ENCODE data around the gene DUOX1. TPM values are rescaled to one million over a fixed set of nuclear protein-coding genes. Genes with fewer than 3 reads are reported as not detected.

DUOX1 gene
- total and polyA plus RNA-seq, 7 donors, result under 0.01 to 1.7 (median 0.79) TPM; not detected in 3

GRCh38 chr15:45149060-45149459 lies 19.3 kb downstream of the DUOX1 start:
- no peaks in the 10 kb centered on the region for H3K9me3 ChIP-seq
- TF ChIP-seq POLR2AphosphoS5 (IDR thresholded peaks at IDR 0.05) (no peak), POLR2A (IDR thresholded peaks at IDR 0.05) (no peak), EP300 (IDR thresholded peaks at IDR 0.05) (no peak)
- TF ChIP-seq, protein P1, sequence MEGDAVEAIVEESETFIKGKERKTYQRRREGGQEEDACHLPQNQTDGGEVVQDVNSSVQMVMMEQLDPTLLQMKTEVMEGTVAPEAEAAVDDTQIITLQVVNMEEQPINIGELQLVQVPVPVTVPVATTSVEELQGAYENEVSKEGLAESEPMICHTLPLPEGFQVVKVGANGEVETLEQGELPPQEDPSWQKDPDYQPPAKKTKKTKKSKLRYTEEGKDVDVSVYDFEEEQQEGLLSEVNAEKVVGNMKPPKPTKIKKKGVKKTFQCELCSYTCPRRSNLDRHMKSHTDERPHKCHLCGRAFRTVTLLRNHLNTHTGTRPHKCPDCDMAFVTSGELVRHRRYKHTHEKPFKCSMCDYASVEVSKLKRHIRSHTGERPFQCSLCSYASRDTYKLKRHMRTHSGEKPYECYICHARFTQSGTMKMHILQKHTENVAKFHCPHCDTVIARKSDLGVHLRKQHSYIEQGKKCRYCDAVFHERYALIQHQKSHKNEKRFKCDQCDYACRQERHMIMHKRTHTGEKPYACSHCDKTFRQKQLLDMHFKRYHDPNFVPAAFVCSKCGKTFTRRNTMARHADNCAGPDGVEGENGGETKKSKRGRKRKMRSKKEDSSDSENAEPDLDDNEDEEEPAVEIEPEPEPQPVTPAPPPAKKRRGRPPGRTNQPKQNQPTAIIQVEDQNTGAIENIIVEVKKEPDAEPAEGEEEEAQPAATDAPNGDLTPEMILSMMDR (IDR thresholded peaks at IDR 0.05), result no peak
- no peak overlapping the region for H3K4me3 ChIP-seq
- no peak for DNase-seq
- intact Hi-C loops (cut with DNase I), result no loop called here
- H3K27me3 ChIP-seq, result no peaks in the 10 kb centered on the region
- H3K36me3 ChIP-seq, result peaks cover 0 to 7% (median 0%) of the 10 kb centered on the region in 4 donors
- H3K27ac ChIP-seq, result no peak overlapping the region
- no peaks in the 10 kb centered on the region for H3K4me1 ChIP-seq
- 77 to 78% methylated on average over 1 of the region's 1 CpG for WGBS, 2 donors

DNA sequence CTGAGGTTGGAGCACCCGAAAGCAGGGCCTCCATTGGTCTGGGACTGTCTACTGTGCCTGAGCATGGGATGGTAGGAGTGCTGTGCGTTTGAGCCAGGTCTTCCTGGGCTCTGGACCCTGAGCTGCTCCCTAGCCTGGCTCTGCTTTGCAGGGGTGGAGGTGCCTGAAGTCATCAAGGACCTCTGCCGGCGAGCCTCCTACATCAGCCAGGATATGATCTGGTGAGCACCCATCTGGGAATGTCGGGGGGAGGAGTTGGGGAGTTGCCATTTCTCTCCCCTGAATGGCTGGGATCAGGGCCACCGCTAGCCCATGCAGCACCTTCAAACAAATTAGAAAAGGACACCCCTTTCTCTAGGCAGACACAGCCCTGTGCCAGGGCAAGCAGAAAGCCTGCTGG lies 20.7 kb downstream of the DUOX1 start:
- H3K4me1 ChIP-seq, result no peaks in the 10 kb centered on the region
- H3K27me3 ChIP-seq, result no peaks in the 10 kb centered on the region
- no peak overlapping the region for H3K27ac ChIP-seq
- no peak for DNase-seq
- H3K9me3 ChIP-seq, result no peaks in the 10 kb centered on the region
- 89 to 92% methylated on average over 6 of the region's 6 CpGs for WGBS, 2 donors
- no peak overlapping the region for H3K4me3 ChIP-seq
- intact Hi-C loops (cut with DNase I), result no loop called here
- TF ChIP-seq POLR2AphosphoS5 (IDR thresholded peaks at IDR 0.05) (no peak), POLR2A (IDR thresholded peaks at IDR 0.05) (no peak), EP300 (IDR thresholded peaks at IDR 0.05) (no peak)
- H3K36me3 ChIP-seq, result peaks cover 0 to 7% (median 0%) of the 10 kb centered on the region in 4 donors

DNA sequence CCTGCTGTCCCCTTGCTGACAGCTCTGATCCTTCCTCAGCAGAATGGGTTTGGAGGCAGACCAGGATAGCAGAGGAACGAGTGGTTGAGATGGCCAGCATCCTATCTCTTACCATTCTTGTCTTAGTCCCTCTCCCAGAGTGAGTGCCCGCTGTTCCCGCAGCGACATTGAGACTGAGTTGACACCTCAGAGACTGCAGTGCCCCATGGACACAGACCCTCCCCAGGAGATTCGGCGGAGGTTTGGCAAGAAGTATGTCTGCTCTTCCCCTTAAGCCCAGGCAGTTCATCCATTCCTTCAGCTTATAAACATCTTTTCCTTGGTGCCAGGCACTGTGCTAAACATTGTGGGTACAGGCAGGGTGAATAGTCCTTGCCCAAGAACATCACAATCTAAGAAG lies 21.2 kb downstream of the DUOX1 start:
- H3K36me3 ChIP-seq, result peaks cover 0 to 7% (median 0%) of the 10 kb centered on the region in 4 donors
- H3K4me1 ChIP-seq, result no peaks in the 10 kb centered on the region
- WGBS, 2 donors, result 97 to 98% methylated on average over 6 of the region's 6 CpGs
- no peak overlapping the region for H3K27ac ChIP-seq
- H3K4me3 ChIP-seq, result no peak overlapping the region
- no peak for DNase-seq
- no peaks in the 10 kb centered on the region for H3K27me3 ChIP-seq
- intact Hi-C loops (cut with DNase I), result no loop called here
- TF ChIP-seq POLR2AphosphoS5 (IDR thresholded peaks at IDR 0.05), result no peak
- no peak for TF ChIP-seq EP300 (IDR thresholded peaks at IDR 0.05)
- H3K9me3 ChIP-seq, result no peaks in the 10 kb centered on the region

DNA sequence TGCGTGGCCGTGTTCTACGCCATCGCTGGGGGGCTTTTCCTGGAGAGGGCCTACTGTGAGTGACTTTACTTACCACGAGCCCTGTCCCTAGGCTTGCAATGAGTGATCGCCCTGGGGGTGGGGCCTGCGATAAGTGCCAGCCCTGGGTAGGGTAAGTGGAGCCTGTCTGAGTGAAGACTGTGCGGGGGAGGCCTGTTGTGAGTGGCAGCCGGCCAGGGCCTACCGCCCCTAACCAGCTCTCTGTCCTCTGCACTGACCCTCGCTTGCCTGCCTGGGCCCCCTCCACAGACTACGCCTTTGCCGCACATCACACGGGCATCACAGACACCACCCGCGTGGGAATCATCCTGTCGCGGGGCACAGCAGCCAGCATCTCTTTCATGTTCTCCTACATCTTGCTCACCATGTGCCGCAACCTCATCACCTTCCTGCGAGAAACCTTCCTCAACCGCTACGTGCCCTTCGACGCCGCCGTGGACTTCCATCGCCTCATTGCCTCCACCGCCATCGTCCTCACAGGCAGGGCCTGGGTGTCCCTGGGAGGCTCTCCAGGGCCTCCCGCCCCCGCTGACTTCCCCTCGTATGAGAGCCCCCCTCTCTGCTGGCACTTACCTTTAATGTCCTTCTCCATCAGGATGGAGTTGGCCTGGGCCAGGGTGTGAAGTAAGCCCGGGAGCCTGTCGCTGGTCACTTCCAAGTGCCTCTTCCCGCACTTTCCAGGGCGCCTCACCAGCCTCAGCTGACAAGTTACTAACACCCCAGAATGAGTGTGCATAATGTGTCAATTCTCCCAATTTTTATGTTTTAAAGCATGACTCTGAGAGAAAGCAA lies 22.4 kb downstream of the DUOX1 start:
- Histone ChIP-seq H3K27ac (no peak overlapping the region), H3K36me3 (peaks cover 0 to 7% (median 0%) of the 10 kb centered on the region in 4 donors), H3K4me1 (no peaks in the 10 kb centered on the region), H3K9me3 (no peaks in the 10 kb centered on the region), H3K4me3 (no peak overlapping the region), H3K27me3 (no peaks in the 10 kb centered on the region)
- WGBS, 2 donors, result 96% methylated on average over 36 of the region's 36 CpGs
- no peak for DNase-seq
- intact Hi-C loops (cut with DNase I), result no loop called here
- no peak for TF ChIP-seq POLR2AphosphoS5 (IDR thresholded peaks at IDR 0.05)
- no peak for TF ChIP-seq POLR2A (IDR thresholded peaks at IDR 0.05)
- TF ChIP-seq, protein P1 (IDR thresholded peaks at IDR 0.05), result no peak
- TF ChIP-seq EP300 (IDR thresholded peaks at IDR 0.05), result no peak

DNA sequence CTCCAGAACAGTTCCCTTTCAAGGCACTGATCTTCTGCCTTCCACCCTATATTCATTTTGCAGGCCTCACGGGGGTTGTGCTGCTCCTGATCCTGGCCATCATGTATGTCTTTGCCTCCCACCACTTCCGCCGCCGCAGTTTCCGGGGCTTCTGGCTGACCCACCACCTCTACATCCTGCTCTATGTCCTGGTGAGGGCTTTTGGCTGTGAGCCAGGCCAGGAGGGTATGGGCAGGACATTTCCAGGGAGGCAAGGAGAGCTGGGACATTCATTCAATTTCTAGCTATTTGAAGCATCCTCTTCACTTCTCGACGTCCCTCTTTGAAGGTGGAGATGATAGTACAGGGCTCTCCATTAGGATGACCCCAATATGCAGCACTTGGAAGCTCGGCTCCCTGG lies 25.9 kb downstream of the DUOX1 start:
- Histone ChIP-seq H3K4me3 (no peak overlapping the region), H3K36me3 (peaks cover 0 to 7% (median 0%) of the 10 kb centered on the region in 4 donors), H3K4me1 (no peaks in the 10 kb centered on the region), H3K27ac (no peak overlapping the region), H3K27me3 (no peaks in the 10 kb centered on the region), H3K9me3 (no peaks in the 10 kb centered on the region)
- TF ChIP-seq POLR2AphosphoS5 (IDR thresholded peaks at IDR 0.05) (no peak), POLR2A (IDR thresholded peaks at IDR 0.05) (no peak), EP300 (IDR thresholded peaks at IDR 0.05) (no peak)
- TF ChIP-seq, protein P1 (IDR thresholded peaks at IDR 0.05), result no peak
- 88 to 95% methylated on average over 8 of the region's 8 CpGs for WGBS, 2 donors
- intact Hi-C loops (cut with DNase I), result no loop called here
- no peak for DNase-seq

Measured in sigmoid colon (tissue), 7 donors.